Activated naive CD4-positive, alpha-beta T cell treated with Interleukin-2 at 50 U/mL for 16 hours (primary cell): ENCODE results near the gene WDFY2.
"Not testable (repeated sequence)": the region's sequence is repeated elsewhere in the genome, so short reads cannot be mapped to it uniquely, and the experiment has no call there.

Experiments used
- DNase-seq: peaks from one replicate; pipeline ENCODE4 v3.0.0-alpha.2; 2020

WDFY2 gene

GRCh38 chr13:51673165-51673564, 88.9 kb downstream of the WDFY2 start:
- DNase-seq = no peak

- no peak for DNase-seq
These were observed 90.0 kb downstream of the WDFY2 start for GRCh38 chr13:51674276-51674675.

- no peak for DNase-seq
These were observed 91.1 kb downstream of the WDFY2 start for GRCh38 chr13:51675385-51675784.

GRCh38 chr13:51675877-51676276, 91.6 kb downstream of the WDFY2 start:
- DNase-seq = no peak

GRCh38 chr13:51676739-51677138, 92.5 kb downstream of the WDFY2 start:
- no peak for DNase-seq

- no peak for DNase-seq
These were observed 94.2 kb downstream of the WDFY2 start for GRCh38 chr13:51678420-51678819.

- no peak for DNase-seq
These were observed 95.4 kb downstream of the WDFY2 start for GRCh38 chr13:51679616-51680015.

- no peak for DNase-seq
These were observed 96.9 kb downstream of the WDFY2 start for GRCh38 chr13:51681037-51681678.

GRCh38 chr13:51682686-51683085, 98.4 kb downstream of the WDFY2 start:
- DNase-seq = no peak

- no peak for DNase-seq
These were observed 99.3 kb downstream of the WDFY2 start for GRCh38 chr13:51683597-51683996.

GRCh38 chr13:51684076-51684475, 99.8 kb downstream of the WDFY2 start:
- DNase-seq = no peak

- no peak for DNase-seq
These were observed 103.9 kb downstream of the WDFY2 start for GRCh38 chr13:51687947-51688714.

GRCh38 chr13:51688937-51689662, 104.8 kb downstream of the WDFY2 start:
- DNase-seq = no peak

GRCh38 chr13:51689663-51689996, 105.4 kb downstream of the WDFY2 start:
- no peak for DNase-seq

GRCh38 chr13:51695677-51696076, 111.4 kb downstream of the WDFY2 start:
- not testable (repeated sequence) for DNase-seq

- DNase-seq = no peak
These were observed 112.9 kb downstream of the WDFY2 start for GRCh38 chr13:51697181-51697580.

- DNase-seq = no peak
These were observed 113.6 kb downstream of the WDFY2 start for GRCh38 chr13:51697855-51698254.

- DNase-seq = no peak
These were observed 114.1 kb downstream of the WDFY2 start for GRCh38 chr13:51698352-51698751.

- DNase-seq = no peak
These were observed 120.4 kb downstream of the WDFY2 start for GRCh38 chr13:51704399-51705313.

- no peak for DNase-seq
These were observed 123.2 kb downstream of the WDFY2 start for GRCh38 chr13:51707461-51707860.

- DNase-seq = no peak
These were observed 129.5 kb downstream of the WDFY2 start for GRCh38 chr13:51713807-51714206.

- no peak for DNase-seq
These were observed 130.5 kb downstream of the WDFY2 start for GRCh38 chr13:51714663-51715168.

- DNase-seq = no peak
These were observed 131.4 kb downstream of the WDFY2 start for GRCh38 chr13:51715613-51716012.
